Neural progenitor cell (in vitro differentiated cells): ENCODE measurements around the gene TRPM3.

Experiments
- EZH2 ChIP-seq: fragments of 200-600 bp; sonication (generic); IDR thresholded peaks from 2 replicates; pipeline ENCODE4 v1.6.1; 2017; ENCODE audit warnings: antibody characterized with exemption, mild to moderate bottlenecking, moderate library complexity
- EZH2phosphoT487 ChIP-seq: fragments of 200-600 bp; sonication (generic); IDR thresholded peaks from 2 replicates; pipeline ENCODE4 v1.6.1; 2017; ENCODE audit warnings: antibody characterized with exemption
- TF ChIP-seq, protein P1 (sequence below): fragments of 200-600 bp; sonication (generic); IDR thresholded peaks from 2 replicates; pipeline ENCODE4 v1.5.1; 2017; ENCODE audit warnings: antibody characterized with exemption, mild to moderate bottlenecking

DNA sequence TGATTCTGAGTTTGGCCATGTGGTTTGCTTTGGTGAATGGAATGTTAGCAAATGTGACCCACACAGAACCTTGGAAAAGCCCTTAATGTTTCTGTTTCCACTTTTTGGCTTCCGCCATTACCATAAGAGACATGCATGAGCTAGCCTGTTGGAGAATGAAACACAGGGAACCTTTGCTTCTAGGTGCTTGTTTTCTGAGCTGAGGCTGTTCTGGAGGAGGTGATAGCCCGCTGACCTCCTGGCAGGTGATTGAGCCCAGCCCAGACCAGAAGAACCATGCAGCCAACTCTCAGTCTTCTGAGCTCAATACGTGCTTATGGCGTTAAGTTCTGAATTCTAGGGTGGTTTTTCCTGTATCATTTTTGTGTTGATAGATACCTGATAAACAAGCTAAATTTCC lies 558.4 kb downstream of the TRPM3 start:
- TF ChIP-seq, protein P1, sequence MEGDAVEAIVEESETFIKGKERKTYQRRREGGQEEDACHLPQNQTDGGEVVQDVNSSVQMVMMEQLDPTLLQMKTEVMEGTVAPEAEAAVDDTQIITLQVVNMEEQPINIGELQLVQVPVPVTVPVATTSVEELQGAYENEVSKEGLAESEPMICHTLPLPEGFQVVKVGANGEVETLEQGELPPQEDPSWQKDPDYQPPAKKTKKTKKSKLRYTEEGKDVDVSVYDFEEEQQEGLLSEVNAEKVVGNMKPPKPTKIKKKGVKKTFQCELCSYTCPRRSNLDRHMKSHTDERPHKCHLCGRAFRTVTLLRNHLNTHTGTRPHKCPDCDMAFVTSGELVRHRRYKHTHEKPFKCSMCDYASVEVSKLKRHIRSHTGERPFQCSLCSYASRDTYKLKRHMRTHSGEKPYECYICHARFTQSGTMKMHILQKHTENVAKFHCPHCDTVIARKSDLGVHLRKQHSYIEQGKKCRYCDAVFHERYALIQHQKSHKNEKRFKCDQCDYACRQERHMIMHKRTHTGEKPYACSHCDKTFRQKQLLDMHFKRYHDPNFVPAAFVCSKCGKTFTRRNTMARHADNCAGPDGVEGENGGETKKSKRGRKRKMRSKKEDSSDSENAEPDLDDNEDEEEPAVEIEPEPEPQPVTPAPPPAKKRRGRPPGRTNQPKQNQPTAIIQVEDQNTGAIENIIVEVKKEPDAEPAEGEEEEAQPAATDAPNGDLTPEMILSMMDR: no peak
- TF ChIP-seq EZH2 (no peak), EZH2phosphoT487 (no peak)
